ENCODE data around the gene ASPA.
A peak's percentile ranks its signal among the peaks of the same experiment; 100 is the strongest.

Gene ASPA

DNA sequence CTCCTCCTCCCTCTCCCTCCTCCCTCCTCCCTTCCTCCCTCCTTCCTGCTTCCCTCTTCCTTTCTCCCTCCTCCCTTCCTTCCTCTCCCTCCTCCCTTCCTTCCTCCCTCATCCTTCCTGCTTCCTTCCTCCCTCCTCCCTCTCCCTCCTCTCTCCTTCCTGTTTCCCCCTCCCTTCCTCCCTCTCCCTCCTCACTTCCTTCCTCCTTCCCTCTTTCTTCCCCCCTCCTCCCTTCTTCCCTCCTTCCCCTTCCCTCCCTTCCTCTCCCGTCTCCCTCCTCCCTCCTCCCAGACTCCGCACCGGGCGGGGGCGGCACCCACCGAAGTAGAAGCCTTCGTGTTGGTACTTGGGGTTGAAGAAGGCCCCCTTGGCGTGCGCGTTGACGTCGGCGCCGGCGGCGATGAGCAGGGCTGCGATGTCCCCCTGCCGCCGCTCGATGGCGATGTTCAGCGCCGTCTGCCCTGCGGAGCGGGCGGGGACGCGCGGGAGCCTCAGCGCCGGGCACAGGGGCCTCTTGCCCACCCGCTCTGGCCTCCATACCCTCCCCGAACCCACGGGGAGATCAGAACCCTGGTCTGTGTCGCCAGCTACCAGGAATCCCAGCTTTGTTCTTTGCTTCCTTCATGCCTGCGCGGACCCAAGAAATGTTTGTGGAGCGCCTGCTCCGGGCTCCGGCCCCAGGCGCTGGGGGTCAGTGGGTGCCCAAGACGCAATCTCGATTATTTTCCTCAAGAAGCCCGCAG lies 59.6 kb downstream of the ASPA start:
- peak; percentile 62 to 77 for DNase-seq

- no peak for DNase-seq
These were observed 60.9 kb downstream of the ASPA start for GRCh38 chr17:3536716-3537115.

DNA sequence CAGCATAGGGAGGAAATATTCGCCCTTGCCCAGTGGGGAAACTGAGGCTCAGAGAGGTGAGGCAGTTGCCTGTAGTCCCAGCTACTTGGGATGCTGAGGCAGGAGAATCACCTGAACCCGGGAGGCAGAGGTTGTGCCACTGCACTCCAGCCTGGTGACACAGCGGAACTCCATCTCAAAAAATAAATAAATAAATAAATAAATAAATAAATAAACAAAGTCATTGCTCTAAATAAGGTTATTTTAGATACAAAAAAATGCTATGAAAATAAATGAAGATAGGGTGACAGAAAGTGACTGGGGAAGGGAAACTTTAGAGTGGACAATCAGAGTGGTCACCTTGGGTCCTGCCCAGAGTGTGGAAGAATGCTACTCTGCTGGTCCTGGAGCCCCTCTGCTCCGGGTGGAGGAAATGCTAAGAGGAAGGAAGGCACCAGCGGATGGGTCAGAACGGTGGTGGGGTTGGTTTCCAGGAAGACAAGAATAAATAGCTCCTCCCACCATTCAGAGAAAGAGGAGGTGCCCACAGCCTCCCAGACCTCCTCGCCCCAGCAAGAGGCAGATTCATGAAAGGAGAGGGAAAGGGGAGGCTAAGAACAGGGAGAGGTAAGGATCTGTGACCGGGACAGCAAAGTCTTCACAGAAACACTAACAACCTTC lies 64.2 kb downstream of the ASPA start:
- DNase-seq = no peak

DNA sequence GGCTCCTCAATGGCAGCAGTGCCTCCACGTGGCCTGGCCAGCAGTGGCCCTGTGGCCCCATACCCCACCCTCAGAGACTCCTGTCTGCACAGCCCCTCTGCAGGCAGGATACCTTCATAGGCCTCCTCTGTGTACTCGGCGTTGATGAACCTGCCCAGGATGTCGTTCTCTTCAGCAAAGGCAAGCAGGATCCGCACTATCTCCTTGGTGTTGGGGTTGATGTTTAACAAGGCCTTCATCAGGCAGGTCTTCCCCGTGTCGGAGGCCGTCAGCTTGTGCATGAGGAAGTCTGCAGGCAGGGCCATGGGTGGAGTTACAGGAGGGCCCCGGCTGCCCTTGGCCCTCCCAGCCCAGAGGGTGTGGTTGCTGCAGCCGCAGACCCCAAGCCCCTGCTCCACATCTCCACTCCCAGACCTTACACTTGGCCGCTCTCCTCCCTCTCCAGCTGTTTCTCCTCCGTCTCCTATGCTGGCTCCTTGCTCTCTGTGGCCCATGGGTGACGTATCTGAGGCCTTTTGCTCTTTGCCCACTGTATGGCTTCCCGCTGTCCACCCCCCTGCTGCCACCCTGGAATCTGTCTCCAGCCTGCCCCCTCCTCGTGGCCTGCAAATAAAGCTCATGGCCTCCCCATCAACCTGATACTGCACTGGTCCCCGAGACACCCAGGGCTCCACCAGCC lies 66.8 kb downstream of the ASPA start:
- no peak for DNase-seq

GRCh38 chr17:3543453-3543852 lies 67.7 kb downstream of the ASPA start:
- DNase-seq = no peak

DNA sequence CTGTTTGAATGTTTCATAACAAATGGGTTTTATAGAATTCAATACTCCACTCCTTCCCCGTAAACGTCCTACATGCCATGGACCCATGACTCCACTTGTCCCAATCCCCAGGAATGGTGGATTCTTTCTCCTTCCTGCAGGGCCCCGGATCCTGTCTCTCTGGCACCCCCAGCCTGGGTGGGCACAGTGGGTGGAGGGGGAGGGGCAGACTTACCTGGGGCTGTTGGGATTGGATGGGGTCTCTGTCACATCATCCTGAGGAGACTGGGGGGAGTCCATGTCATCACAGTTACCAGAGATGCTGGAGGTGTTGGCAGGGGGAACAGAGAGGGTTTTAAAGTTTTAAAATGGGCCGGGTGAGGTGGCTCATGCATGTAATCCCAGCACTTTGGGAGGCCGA lies 68.6 kb downstream of the ASPA start:
- no peak for DNase-seq

- DNase-seq = no peak
These were observed 69.4 kb downstream of the ASPA start for GRCh38 chr17:3545151-3545550.

DNA sequence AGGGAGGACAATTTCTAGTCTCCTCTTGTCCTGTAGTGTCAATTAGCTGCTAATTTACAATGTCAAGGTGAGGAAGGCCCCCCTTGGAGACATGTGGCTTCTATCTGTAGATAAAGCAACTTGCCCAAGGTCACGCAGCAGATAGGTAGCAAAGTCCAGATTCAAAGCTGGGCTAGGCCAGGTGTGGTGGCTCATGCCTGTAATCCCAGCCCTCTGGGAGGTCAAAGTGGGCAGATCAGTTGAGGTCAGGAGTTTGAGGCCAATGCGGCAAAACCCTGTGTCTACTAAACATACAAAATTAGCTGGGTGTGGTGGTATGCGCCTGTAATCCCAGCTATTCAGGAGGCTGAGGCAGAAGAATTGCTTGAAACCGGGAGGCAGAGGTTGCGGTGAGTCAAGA lies 70.7 kb downstream of the ASPA start:
- DNase-seq = no peak

DNA sequence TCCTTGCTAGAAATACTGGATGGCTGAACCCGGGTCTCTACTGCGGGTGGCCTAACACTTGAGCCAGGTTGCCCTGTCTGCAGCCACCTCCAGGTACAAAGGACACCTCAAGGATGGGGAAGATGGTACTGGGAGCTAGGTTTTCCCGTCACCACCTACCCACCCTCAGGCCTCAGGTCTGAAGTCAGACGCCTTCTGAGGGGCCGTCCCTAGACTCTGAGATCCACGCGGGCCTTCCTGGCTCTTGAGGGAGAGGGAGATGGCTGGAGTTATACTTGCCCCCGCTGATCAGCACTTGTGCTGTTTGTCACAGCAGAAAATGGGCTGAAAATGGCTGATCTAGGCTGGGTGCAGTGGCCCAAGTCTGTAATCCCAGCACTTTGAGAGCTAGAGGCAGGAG lies 71.2 kb downstream of the ASPA start:
- DNase-seq = no peak

- DNase-seq = no peak
These were observed 71.8 kb downstream of the ASPA start for GRCh38 chr17:3547628-3548027.

DNA sequence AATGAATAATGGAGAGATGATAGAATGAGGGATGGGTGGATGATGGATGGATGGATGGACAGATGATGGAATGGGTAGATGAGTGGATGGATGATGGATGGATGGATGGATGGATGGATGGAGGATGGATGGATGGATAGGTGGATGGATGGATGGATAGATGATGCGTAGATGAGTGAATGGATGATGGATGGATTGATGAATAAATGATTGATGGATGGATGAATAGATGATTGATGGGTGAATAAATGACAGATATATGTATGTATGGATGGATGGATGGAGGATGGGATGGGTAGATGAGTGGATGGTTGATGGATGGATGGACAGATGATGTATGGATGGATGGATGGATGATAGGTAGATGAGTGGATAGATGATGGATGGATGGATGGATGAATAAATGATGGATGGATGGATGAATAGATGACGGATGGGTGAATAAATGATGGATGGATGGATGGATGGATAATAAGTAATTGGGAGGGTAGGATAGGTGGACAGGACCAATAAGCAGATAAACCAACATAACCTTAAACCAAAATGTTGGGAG lies 73.9 kb downstream of the ASPA start:
- DNase-seq = no peak

GRCh38 chr17:3551189-3551588 lies 75.4 kb downstream of the ASPA start:
- DNase-seq = no peak

DNA sequence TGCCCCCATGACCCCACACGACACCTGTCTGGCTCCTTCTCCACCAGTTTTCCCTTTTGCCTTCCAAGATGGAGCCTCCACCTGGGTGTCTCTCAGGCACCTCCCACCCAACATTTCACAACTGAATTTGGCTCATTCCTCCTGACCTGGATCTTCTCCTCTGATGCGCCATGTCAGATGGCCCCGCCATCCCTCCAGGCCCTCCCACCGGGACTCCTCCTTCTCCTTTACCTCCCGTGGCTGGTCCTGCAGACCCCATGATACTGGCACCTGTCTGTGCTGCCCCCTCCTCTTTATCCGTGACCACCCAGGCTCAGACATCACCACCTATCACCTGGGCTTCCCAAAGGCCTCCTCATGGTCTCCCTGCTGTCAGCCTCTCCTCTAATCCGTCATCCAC lies 77.1 kb downstream of the ASPA start:
- no peak for DNase-seq

All from activated T-cell treated with anti-CD3 and anti-CD28 coated beads, Interleukin-2, amount 50 U/mL, for 48 hours (primary cell).